Fibroblast of lung (primary cell): ENCODE results near the gene BNIP3.

ENCODE experiments used
- CTCF ChIP-seq, 2 donors: IDR thresholded peaks in 1 of 2; conservative IDR thresholded peaks in 1 of 2; 1 replicate in 1 of 2; 2 replicates in 1 of 2; pipeline ENCODE4 v1.5.1; 2011 to 2012; ENCODE audit warnings: low read length in 2 of 2, control low read depth in 1 of 2, inconsistent platforms in 1 of 2, low read depth in 1 of 2, mild to moderate bottlenecking in 1 of 2
- EZH2 ChIP-seq: IDR thresholded peaks from 2 replicates; pipeline ENCODE4 v1.5.1; 2012; ENCODE audit warnings: low read length, control low read depth, mild to moderate bottlenecking; ENCODE audit errors: missing control alignments

- TF ChIP-seq EZH2, result no peak
- TF ChIP-seq CTCF (conservative IDR thresholded peaks at IDR 0.05 in 1 of 2, IDR thresholded peaks at IDR 0.05 in 1 of 2; ENCODE audit: low read depth in 1 of 2, low read length in 2 of 2), result no peak
Measured at GRCh38 chr10:131971591-131971990, 10.1 kb downstream of the BNIP3 start.
